Cardiac muscle cell (in vitro differentiated cells and primary cell): ENCODE data around the gene CELSR1. TPM values are rescaled to one million over a fixed set of nuclear protein-coding genes. Genes with fewer than 3 reads are reported as not detected.

Source experiments
- DNase-seq, 2 donors: peaks; one replicate each; pipeline versions ENCODE4 v3.0.0 to v3.0.0-alpha.2; 2010 to 2017; ENCODE audit warnings: low read depth in 1 of 2, low spot score in 1 of 2
- H3K27ac ChIP-seq: fragments of 200-600 bp; sonication (generic); 2 replicates; pipeline ENCODE4 v1.5.1; 2016
- H3K27me3 ChIP-seq: fragments of 200-600 bp; sonication (generic); 2 replicates; pipeline ENCODE4 v1.6.0; 2016; ENCODE audit warnings: control low read depth
- H3K36me3 ChIP-seq: fragments of 200-600 bp; sonication (generic); 2 replicates; pipeline ENCODE4 v1.5.1; 2016; ENCODE audit warnings: control low read depth
- H3K4me1 ChIP-seq: fragments of 200-600 bp; sonication (generic); 2 replicates; pipeline ENCODE4 v1.8.1; 2017; ENCODE audit warnings: low read depth, mild to moderate bottlenecking, mixed run types
- H3K4me3 ChIP-seq: fragments of 200-600 bp; sonication (generic); 2 replicates; pipeline ENCODE4 v1.5.1; 2016; ENCODE audit warnings: mild to moderate bottlenecking
- H3K9me3 ChIP-seq: fragments of 200-600 bp; sonication (generic); 2 replicates; pipeline ENCODE4 v1.5.1; 2017; ENCODE audit warnings: low read depth, mild to moderate bottlenecking, control low read depth
- polyA plus RNA-seq: library from polyadenylated mRNA; unstranded; fragments of >200 nt; fragmentation: Nextera tagmentation; extraction: Ambion mirVana; gene quantifications from 2 replicates; pipeline ENCODE4 v1.2.1, GENCODE V29; 2016
- total RNA-seq: library from RNA; depleted of rRNA; stranded (reverse); fragments of >200 nt; gene quantifications from 2 replicates; pipeline ENCODE4 v1.2.3, GENCODE V29; 2016
- TF ChIP-seq, protein P1 (sequence below): IDR thresholded peaks from 2 replicates; pipeline ENCODE4 v1.5.1; 2012; ENCODE audit warnings: low read depth, mild to moderate bottlenecking, low read length

Gene CELSR1
- total and polyA plus RNA-seq, 2 experiments from 2014 or later = 9.0 to 37.4 TPM

DNA sequence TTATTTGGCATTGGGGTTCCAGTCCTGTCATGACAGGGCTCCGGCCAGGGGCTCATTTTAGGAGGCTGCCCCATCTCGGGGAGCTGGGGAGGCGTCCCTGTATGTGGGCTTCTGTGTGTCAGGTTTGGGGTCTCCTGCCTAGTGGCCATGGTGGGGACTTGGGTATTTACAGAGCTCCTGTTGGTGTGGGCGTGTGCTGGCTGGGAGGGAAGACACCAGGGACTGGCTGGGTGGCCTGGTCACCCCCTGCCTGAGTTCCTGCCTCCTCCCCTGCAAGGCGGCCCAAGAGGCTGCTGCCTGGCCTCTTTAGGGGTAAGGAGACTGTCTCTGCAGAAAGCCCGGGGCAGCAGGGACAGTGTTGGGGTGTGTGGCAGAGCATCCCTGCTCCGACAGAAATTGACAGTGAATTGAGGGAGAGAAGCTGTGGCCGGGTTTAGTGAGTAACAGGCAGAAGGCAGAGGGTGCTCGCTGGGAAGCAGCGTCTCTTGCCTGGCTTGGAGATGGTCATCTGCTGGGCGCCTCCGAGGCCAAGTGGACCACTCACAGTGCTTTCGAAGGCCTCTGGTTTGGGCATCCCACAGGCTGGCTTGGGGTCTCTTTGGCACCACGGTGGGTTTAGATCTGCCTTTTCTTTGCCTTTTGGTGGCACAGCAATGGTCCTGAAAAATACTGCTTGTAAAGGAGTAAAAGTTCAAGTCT is 42.5 kb upstream of the CELSR1 start:
- H3K27ac ChIP-seq = peak overlapping the region; percentile 9
- no peaks in the 10 kb centered on the region for H3K36me3 ChIP-seq
- H3K4me1 ChIP-seq = peaks cover 46% of the 10 kb centered on the region
- no peaks in the 10 kb centered on the region for H3K27me3 ChIP-seq
- H3K4me3 ChIP-seq = no peak overlapping the region
- no peak for DNase-seq
- H3K9me3 ChIP-seq = no peaks in the 10 kb centered on the region
- TF ChIP-seq, protein P1, sequence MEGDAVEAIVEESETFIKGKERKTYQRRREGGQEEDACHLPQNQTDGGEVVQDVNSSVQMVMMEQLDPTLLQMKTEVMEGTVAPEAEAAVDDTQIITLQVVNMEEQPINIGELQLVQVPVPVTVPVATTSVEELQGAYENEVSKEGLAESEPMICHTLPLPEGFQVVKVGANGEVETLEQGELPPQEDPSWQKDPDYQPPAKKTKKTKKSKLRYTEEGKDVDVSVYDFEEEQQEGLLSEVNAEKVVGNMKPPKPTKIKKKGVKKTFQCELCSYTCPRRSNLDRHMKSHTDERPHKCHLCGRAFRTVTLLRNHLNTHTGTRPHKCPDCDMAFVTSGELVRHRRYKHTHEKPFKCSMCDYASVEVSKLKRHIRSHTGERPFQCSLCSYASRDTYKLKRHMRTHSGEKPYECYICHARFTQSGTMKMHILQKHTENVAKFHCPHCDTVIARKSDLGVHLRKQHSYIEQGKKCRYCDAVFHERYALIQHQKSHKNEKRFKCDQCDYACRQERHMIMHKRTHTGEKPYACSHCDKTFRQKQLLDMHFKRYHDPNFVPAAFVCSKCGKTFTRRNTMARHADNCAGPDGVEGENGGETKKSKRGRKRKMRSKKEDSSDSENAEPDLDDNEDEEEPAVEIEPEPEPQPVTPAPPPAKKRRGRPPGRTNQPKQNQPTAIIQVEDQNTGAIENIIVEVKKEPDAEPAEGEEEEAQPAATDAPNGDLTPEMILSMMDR = no peak

- Histone ChIP-seq H3K9me3 (no peaks in the 10 kb centered on the region), H3K36me3 (no peaks in the 10 kb centered on the region), H3K4me1 (peaks cover 39% of the 10 kb centered on the region), H3K4me3 (no peak overlapping the region), H3K27ac (peak overlapping the region; percentile 63), H3K27me3 (no peaks in the 10 kb centered on the region)
- TF ChIP-seq, protein P1 = no peak
- peak in 1 of 2 donors; percentile 55 for DNase-seq
These were observed 41.6 kb upstream of the CELSR1 start for GRCh38 chr22:46578824-46579561.

- Histone ChIP-seq H3K4me3 (peak overlapping the region; percentile 77), H3K36me3 (no peaks in the 10 kb centered on the region), H3K27ac (peak overlapping the region; percentile 63), H3K4me1 (peaks cover 39% of the 10 kb centered on the region), H3K9me3 (no peaks in the 10 kb centered on the region), H3K27me3 (no peaks in the 10 kb centered on the region)
- no peak for DNase-seq
- TF ChIP-seq, protein P1 = no peak
These were observed 40.9 kb upstream of the CELSR1 start for GRCh38 chr22:46578251-46578823.

- Histone ChIP-seq H3K36me3 (no peaks in the 10 kb centered on the region), H3K4me1 (peaks cover 39% of the 10 kb centered on the region), H3K27ac (peak overlapping the region; percentile 12), H3K27me3 (no peaks in the 10 kb centered on the region), H3K9me3 (no peaks in the 10 kb centered on the region), H3K4me3 (peak overlapping the region; percentile 77)
- no peak for DNase-seq
- TF ChIP-seq, protein P1 = no peak
These were observed 40.2 kb upstream of the CELSR1 start for GRCh38 chr22:46577368-46578249.
